ENCODE results near the gene PATL2. TPM values are rescaled to one million over a fixed set of nuclear protein-coding genes. Genes with fewer than 3 reads are reported as not detected.

The PATL2 gene
- total and polyA plus RNA-seq, 2 donors (not counting 3 experiments of a cell fraction or from before 2014, with no cell fraction given), result 0.18 TPM; not detected in 1

GRCh38 chr15:44710236-44711095 lies 657 bp downstream of the PATL2 start:
- H3K36me3 ChIP-seq (ENCODE audit: control insufficient read depth in 2 of 2, extremely low read depth in 1 of 2, insufficient read depth in 2 of 2, low read length in 2 of 2), result peaks cover 0 to 4% of the 10 kb centered on the region in 2 experiments
- CTCF ChIA-PET, result interaction anchor here (0.6 to 6.8 kb wide), 10 partner anchors 12 to 327 kb away, joined by 3 to 107 read pairs (median 4); partner anchors contain the start of genes SPG11 and TRIM69
- TF ChIP-seq JUN (IDR thresholded peaks at IDR 0.05; ENCODE audit: borderline replicate concordance, insufficient read depth, insufficient read length, low read depth), result no peak
- TF ChIP-seq POLR2A (IDR thresholded peaks at IDR 0.05; ENCODE audit: low read depth, low read length), result no peak
- peak in 1 of 2 donors; percentile 19 for TF ChIP-seq CTCF (IDR thresholded peaks at IDR 0.05; ENCODE audit: extremely low read depth in 1 of 2, insufficient read depth in 1 of 2, low read depth in 1 of 2, low read length in 2 of 2)
- H3K27ac ChIP-seq (ENCODE audit: insufficient read depth, low read depth, low read length), result peak overlapping the region; percentile 92
- no peaks in the 10 kb centered on the region for H3K27me3 ChIP-seq (ENCODE audit: control insufficient read depth in 2 of 2, insufficient read depth in 2 of 2, low read length in 2 of 2)
- intact Hi-C loops (cut with micrococcal nuclease) (loop anchor here (1.0 to 10.0 kb wide), 3 partner anchors 47 to 484 kb away; partner anchors contain the start of gene SPG11), dilution Hi-C loops (cut with MboI; ENCODE audit: extremely low pct_ligation_motif_present, low sequenced_read_pairs) (no loop called here)
- DNase-seq (ENCODE audit: low read depth, low spot score) (no peak), FAIRE-seq (peak; percentile 18)
- no peaks in the 10 kb centered on the region for H3K9me3 ChIP-seq (replicated peaks; ENCODE audit: control insufficient read depth, insufficient read depth, low read length)
- peak overlapping the region; percentile 85 for H2AFZ ChIP-seq (ENCODE audit: low read depth, low read length)
- peaks cover 41% of the 10 kb centered on the region for H3K79me2 ChIP-seq (ENCODE audit: control insufficient read depth, insufficient read depth, low read length)
- POLR2A ChIA-PET, result interaction anchor here (0.6 to 5.3 kb wide), 10 partner anchors 10 to 47 kb away, joined by 3 to 63 read pairs (median 6); partner anchors contain the start of genes SPG11 and TRIM69
- H3K4me2 ChIP-seq (ENCODE audit: insufficient read depth, low read length), result peak overlapping the region; percentile 96
- no peaks in the 10 kb centered on the region for H3K9me1 ChIP-seq (replicated peaks; ENCODE audit: control insufficient read depth, extremely low read depth, insufficient read depth, low read length)
- H3K4me1 ChIP-seq (ENCODE audit: control insufficient read depth, extremely low read depth, insufficient read depth, low read length), result peaks cover 4% of the 10 kb centered on the region
- H3K9ac ChIP-seq (replicated peaks; ENCODE audit: extremely low read depth, insufficient read depth, low read length), result peak overlapping the region; percentile 97
- TSS peak; percentile 79 for BruUV-seq (replicated peaks)
- H4K20me1 ChIP-seq (replicated peaks; ENCODE audit: control insufficient read depth, extremely low read depth, insufficient read depth, low read length), result peaks cover 5% of the 10 kb centered on the region
- H3K4me3 ChIP-seq (replicated peaks in 1 of 3; ENCODE audit: insufficient read depth in 1 of 3, low read depth in 1 of 3, low read length in 3 of 3), result peak overlapping the region; percentile 79 to 96 (median 87)
